NCI-H510A treated with DMSO at 0.1 percent for 48 hours (cell line): ENCODE results near the gene CCNL1.
"Not testable (repeated sequence)": the region's sequence is repeated elsewhere in the genome, so short reads cannot be mapped to it uniquely, and the experiment has no call there.

Source experiments
- DNase-seq: peaks from one replicate; lab custom pipeline; 2025; lab: John Stamatoyannopoulos, UW

The CCNL1 gene

GRCh38 chr3:157103860-157104259, 56.1 kb downstream of the CCNL1 start:
- no peak for DNase-seq

DNA sequence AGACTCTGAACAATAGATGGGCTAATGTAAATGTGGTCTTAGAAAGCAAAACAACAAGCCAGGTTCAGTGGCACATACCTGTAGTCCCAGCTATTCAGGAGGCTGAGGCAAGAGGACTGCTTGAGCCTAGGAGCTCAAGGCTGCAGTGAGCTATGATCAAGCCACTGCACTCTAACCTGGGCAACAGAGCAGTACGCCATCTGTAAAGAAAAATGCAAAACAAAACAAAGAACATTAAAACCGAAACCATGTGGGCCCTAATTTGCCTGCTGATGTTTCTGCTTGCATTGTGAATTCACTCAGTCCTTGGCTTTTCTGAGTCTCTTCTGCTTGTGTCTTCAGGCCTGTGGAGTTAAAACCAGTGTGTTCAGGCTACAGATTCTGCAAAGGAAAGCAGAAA, 56.7 kb downstream of the CCNL1 start:
- no peak for DNase-seq

GRCh38 chr3:157102595-157102994, 57.4 kb downstream of the CCNL1 start:
- DNase-seq = not testable (repeated sequence)

GRCh38 chr3:157102098-157102497, 57.8 kb downstream of the CCNL1 start:
- no peak for DNase-seq

GRCh38 chr3:157101486-157101885, 58.5 kb downstream of the CCNL1 start:
- DNase-seq = no peak

- DNase-seq = no peak
Observed at GRCh38 chr3:157100608-157101396, 59.1 kb downstream of the CCNL1 start.

GRCh38 chr3:157100096-157100477, 59.9 kb downstream of the CCNL1 start:
- DNase-seq = no peak

- DNase-seq = no peak
Observed at GRCh38 chr3:157099326-157100095, 60.4 kb downstream of the CCNL1 start.

DNA sequence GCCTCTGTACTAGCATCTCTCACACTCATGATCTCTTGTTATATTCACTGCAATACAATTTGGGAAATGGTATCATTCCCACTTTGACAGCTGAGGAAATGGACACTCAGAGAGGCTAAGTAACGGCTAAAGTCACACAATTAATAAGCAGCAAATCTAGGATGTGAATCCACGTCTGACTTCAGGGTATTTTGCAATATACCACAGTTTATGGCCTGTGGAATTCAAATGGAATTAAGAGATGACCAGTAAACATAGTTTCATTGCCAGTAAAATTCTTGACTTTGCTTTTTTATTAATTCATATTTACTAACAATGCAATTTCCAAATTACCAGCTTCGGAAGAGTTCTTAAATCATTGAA, 61.1 kb downstream of the CCNL1 start:
- no peak for DNase-seq

DNA sequence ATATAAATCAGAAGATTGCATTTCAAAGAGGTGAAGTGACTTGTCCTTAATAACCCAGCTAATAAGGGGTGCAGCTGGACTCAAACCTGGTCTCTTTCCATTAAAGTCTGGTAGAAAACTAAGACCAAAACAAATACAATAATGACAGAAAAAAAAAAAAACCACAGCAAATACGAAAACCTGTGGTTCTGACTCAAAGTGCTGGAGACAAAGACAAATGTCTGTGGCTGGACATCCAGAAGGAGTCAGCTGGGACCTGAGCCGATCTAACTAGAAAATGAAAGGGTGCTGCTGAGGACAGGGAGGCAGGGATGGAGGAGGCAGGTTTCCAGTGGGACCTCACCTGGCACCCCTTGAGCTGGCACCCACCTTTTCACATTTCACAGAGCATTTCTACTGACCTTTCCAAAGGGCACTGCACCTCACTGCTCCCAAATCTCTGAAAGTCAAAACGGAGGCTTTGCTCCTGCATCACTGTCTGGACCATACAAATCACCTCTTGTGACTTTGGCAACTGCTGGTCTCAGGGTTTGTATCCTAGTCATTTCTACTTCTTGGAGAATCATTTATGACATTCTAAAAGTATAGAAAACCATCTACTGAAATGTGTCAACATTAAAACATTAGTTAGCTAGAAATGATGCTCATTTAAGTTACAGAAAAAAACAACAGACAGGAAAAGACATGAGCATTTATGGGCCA, 61.7 kb downstream of the CCNL1 start:
- DNase-seq = no peak
